Upper lobe of left lung (tissue), 4 donors: ENCODE measurements around the gene RNF19B.

ENCODE experiments used
- POLR2A ChIP-seq, 4 donors: fragments of 450-650 bp; IDR thresholded peaks; one replicate each; pipeline ENCODE4 v1.5.1; 2016 to 2017; ENCODE audit warnings: antibody characterized with exemption in 4 of 4, mild to moderate bottlenecking in 2 of 4
- TF ChIP-seq, protein P1 (sequence below), 6 experiments: fragments of 450-650 bp in 4 of 6; fragments of 200-600 bp in 2 of 6; sonication (generic) in 2 of 6; IDR thresholded peaks; one replicate each; pipeline ENCODE4 v1.5.1; 2016 to 2019; ENCODE audit warnings: antibody characterized with exemption in 6 of 6

DNA sequence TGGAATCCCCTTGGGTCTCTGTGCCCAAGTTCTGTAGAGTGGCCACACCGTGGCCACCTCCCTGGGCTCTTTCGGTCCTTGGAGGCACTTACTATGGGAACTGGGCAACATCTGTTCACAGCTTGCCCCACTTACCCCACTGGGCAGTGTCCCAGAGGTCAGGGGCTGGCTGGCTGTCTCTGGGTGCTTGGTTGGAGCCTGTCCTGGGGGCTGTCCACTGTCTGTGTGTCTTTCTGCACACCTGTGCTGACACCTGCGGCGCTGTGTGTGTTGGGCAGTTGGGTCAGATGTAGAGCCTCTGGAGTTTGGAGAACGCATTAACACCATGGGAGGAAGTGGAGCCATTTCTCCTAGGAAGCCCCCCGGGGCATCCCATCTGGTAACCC is 62.1 kb downstream of the RNF19B start:
- no peak for TF ChIP-seq POLR2A (IDR thresholded peaks at IDR 0.05)
- TF ChIP-seq, protein P1, sequence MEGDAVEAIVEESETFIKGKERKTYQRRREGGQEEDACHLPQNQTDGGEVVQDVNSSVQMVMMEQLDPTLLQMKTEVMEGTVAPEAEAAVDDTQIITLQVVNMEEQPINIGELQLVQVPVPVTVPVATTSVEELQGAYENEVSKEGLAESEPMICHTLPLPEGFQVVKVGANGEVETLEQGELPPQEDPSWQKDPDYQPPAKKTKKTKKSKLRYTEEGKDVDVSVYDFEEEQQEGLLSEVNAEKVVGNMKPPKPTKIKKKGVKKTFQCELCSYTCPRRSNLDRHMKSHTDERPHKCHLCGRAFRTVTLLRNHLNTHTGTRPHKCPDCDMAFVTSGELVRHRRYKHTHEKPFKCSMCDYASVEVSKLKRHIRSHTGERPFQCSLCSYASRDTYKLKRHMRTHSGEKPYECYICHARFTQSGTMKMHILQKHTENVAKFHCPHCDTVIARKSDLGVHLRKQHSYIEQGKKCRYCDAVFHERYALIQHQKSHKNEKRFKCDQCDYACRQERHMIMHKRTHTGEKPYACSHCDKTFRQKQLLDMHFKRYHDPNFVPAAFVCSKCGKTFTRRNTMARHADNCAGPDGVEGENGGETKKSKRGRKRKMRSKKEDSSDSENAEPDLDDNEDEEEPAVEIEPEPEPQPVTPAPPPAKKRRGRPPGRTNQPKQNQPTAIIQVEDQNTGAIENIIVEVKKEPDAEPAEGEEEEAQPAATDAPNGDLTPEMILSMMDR (IDR thresholded peaks at IDR 0.05): no peak
